Fibroblast of gingiva (primary cell): ENCODE measurements around the gene WWOX.

ENCODE experiments used
- DNase-seq: peaks from one replicate; pipeline ENCODE4 v3.0.0-alpha.2; 2011; ENCODE audit warnings: low read depth

Gene WWOX

DNA sequence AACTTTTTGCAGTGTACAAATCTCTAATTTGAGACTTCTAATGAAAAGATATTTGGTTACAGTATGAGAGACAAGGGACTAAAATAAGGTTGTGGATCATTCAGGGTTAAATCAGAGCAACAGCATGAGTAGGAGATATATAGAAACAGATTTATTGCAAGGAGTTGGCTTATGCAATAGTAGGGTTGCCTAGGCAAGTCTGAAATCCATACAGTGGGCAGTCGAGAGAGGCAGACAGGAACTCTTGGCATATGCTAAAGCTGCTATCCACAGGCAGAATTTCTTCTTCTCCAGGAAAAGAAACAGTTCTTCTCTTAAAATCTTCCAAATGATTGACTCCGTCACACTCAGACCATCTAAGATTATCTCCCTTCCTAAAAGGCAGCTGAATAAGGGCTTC, 1000.3 kb downstream of the WWOX start:
- no peak for DNase-seq

DNA sequence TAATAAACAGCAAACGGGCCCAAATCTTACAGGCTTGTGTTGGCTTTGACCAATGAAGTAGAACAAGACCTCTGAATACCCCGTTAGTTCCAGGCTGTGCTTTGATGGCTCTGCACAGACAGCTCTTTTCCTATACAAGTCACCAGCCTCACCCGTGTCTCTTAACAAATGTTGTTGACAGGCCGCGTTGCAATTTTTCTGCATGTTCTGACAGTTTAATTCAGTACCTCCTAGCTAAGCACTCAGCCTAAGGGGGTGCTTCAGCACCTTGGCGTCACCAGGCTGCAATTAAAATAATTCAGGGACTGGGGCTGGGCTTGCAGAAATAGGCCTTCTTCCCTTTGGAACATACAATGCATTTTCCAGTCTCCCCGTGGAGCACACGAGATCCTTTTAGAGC, 1001.0 kb downstream of the WWOX start:
- DNase-seq: no peak

DNA sequence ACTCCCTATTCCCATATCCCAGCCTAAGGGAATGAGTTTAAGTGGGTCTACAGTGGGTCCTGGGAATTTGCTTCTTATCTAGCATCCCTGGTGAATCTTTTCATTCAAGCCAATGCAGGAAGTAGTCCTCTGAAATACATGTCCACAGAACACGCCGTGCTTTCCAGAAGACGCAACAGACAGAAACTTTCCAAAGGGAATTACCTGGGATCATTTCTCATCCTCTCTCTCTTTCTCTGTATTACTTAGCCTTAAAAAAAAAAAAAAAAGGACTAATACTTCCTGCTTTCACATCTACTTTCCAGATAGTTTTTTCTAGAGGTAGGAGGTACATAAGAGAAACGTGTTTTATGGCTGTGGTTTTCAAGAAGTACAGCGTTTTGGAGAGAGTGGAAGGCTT, 1002.0 kb downstream of the WWOX start:
- no peak for DNase-seq

DNA sequence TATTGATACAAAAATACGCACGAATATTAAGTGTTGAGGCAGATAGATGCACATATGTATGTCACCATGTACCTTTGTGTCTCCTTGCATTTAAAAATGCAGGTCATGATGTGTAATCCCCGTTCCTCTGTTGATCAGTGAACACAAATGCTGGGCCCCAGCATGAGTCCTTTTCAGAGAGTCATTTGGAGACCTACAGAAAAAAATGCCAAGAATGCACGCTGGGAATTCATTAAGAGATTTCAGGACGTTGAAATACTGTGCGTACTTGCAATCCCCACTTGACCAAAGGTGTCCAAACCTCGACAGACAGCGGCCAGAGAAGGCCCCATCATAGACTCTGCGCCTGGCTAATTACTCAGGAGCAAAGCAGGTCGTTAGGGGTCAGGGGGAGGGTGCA, 1005.1 kb downstream of the WWOX start:
- no peak for DNase-seq

DNA sequence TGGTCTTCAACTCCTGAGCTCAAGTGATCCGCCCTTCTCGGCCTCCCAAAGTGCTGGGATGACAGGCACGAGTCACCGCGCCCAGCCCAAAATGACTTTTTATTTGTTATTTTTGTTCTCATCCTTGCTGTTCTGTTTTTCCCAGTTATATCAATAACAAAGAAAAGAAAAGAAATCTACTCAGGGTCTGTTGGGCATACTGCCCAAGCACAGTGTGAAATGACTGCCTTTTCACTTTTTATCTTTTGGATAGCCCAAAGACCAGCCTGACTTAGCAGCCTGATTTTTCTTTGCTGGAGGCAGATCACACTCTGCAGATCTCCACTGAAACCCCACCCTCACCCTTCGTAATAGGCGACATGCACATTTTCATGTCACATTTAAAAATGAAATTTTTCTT, 1007.8 kb downstream of the WWOX start:
- no peak for DNase-seq

DNA sequence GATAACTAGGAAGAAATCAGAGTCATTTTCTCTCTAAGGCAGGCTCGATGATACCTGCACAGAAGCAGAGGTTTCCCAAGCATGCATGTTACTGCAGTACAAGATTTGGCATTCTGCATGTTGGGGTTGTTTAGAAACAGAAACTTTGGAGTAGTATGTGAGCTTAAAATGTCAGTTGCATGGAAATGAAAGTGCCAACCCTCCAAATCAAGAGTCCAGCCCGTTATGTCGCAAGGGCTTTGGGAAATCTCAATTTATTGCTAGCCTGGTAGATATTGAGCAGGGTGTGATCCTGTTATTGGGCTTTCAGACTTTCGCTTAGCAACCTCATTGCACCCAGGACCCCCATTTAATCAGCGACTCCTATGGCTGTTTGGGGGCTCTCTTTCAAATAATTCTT, 1010.3 kb downstream of the WWOX start:
- no peak for DNase-seq

DNA sequence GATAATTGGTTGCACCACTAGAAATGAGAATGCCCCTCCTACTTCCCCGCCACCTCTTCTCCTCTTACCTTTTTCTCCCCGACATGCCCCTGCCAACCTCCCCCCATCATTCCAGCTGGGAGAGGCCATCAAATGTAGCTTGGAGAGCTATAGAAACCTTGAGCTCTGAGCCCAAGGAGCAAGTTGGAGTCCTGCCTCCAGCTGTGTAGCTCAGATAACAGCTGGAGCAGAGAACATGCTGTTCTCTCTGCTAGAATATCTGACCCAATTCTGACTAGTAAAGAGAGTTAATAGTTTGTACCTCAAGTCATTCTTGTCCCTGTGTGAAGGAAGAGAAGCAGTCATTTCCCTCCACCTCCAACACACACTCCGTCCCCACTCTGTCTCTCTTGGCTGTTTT, 1010.8 kb downstream of the WWOX start:
- no peak for DNase-seq

DNA sequence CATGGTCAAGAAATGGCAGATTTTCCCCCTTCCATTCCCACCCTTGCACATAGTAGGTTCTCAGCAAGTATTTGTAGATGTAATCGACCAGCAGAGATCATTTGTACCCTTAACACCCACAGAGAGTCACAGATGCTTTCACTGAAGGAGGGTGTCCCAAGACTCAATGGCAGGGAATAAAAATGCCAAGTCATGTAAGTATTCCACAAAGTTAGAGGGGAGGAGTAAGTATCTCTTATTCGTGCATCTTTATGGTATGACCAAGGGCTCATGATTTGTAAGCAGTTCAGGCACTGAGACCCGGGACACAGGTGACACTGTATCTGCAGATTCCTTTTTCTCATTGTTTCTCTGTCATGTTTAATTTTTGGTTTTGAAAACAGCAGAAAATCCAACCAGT, 1011.5 kb downstream of the WWOX start:
- DNase-seq: no peak

DNA sequence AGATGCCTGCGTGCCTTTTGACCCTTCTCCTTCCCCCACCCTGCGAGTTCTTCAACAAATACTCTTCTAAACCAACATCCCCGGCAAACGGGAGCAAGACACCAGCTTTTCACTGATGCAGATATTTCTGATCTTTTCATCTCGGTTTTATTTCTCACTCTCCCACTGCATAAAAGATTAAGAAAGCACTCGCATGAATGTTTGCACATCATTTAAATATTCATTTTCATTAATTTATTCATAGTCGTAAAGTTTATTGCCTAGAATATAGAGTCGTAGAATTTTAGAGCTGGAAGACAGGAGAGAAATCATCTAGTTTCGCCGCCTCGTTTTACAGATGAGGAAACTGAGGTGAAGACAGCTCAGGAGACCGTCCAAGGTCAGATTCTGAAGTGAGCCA, 1013.0 kb downstream of the WWOX start:
- no peak for DNase-seq

DNA sequence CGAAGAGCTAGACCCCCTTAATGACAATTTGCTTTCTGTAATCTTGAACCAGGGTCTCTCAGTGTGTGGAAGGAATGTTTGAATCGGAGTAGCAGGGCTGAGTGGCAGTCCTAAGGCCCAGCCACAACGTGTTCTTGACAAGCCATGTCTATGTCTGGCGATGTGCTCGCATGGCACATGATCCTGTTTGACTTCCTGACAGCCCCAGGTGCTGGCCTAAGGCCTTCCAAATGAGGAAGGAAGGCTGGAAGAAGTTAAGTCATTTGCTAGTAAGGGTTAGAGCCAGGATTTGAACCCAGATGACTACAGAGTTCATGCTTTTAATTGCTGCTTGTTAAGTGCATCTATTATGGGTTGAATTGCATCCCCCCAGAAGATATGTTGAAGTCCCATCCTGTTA, 1014.4 kb downstream of the WWOX start:
- no peak for DNase-seq

DNA sequence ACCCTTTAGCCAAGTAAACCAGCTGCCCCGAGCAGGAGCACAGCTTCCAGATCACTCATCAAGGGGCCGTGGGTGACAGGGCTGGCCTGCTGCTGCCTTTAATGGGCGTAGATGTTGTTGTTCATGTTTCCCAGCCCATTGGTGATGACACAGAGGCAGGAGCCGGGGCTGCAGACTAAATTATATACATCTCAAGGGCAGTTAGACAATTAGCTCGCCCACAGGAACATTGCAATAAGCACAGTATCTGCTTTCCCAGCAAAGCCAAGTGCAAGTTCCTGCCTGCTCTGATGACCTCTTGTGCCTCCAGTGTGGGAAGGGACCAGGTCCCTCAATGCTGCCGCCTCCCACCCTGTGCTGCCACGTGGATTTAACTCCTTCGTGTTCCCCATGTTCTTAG, 1015.3 kb downstream of the WWOX start:
- no peak for DNase-seq

DNA sequence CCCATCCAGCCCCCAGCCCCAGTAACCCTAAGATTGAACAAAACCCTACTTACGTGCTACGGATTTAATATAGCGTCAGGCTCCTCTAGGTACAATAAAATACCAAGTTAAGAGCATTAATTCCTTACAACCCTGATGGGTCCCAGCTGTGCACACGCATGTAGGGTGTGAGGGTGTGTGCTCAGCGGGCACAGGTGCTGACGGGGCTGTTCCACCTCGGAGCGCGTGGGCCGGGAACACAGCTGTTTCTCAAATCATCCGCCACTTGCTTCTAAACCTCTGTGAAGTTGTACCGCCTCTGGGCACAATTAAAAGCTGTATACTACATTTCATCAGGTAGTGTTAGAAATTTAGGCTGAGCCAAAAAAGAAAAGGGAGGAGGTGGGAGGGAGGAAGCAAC, 1022.5 kb downstream of the WWOX start:
- no peak for DNase-seq

DNA sequence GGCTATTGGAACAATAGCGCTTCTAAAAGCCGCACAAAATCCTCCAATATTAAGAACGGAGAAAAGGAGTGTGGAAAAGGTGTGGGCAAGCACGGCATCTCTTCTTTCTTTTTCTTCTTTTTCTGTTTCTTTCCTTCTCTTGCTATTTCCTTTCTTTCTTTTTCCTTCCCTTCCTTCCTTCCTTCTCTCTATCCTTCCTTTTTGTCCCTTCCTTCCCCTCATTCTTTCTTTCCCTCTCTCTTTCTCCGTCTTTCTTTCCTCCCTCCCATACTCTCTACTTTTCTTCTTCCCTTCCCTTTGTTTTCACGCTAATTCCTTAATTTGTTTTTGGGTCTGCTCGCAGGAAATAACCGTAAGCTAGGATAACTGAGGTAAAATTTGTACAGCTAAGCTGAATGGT, 1022.9 kb downstream of the WWOX start:
- DNase-seq: no peak

DNA sequence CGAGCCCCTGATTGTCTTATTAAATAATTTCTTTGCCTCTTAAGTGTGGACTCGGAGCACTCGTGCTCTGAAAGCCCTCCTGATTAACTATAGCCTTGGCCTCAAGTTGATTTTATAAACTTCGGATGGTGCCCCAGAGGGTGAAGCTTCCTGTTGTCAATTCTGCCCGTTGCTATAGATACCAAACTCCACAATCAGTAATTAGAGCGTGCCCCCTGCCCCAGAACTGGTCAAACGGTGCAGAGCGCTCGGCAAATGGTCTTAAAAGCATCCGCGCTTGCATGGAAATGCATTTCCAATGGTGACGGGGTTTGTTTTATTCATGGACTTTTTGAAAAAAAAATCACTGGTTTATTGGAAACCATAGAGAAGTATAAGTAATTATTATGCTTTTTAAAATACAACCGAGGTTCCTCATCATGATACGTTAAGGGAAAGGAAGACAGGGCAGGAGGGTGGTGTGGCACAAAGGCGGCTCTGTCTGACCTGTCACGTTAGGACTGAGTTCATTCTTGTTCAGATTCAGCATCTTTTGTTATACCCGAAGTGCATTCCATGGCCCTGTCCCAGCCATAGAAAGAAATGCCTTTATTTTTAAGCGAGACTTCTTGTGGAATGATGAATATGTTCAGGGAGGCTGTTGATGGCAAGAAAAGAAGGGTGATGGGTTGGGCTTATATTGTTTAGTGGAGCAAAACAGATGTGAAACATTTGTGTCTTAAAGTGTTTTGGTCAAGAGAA, 1024.7 kb downstream of the WWOX start:
- no peak for DNase-seq

DNA sequence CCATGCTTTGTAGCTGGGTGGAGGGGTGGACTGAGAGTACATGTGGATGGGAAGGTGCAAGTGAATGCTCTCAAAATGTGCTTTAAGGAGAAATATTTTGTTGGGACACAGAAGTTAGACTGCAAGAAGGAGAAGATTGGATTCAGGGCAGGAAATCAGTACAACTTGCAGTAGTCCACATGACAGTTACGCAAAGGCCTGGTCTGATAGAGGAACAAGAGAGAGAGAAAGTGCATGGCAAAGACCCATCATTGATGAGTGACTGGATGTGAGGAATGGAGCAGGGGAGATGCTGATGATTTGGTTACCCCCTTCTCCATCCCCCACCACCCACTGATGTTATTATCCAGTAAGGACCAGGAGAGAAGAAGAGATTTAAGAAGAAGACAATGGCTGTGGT, 1028.3 kb downstream of the WWOX start:
- no peak for DNase-seq

DNA sequence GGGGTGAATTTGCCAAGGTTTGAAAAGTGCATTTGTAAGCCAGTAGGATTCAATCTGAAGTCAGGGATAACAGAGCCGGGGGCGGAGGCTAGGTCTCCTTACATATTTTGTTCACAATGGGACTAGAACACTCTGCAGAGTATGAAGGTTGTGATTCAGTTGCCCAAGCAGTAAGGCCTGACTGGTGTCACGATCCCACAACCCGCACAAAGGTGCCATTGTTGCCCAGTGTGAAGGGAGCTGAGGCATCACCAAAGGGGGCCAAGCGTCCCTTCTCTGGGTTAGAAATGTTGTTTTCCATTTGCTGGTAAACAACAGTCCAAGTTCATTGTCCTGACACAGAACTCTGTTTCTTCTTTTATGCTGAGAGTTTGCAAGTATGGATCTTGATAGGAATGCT, 1029.3 kb downstream of the WWOX start:
- no peak for DNase-seq

DNA sequence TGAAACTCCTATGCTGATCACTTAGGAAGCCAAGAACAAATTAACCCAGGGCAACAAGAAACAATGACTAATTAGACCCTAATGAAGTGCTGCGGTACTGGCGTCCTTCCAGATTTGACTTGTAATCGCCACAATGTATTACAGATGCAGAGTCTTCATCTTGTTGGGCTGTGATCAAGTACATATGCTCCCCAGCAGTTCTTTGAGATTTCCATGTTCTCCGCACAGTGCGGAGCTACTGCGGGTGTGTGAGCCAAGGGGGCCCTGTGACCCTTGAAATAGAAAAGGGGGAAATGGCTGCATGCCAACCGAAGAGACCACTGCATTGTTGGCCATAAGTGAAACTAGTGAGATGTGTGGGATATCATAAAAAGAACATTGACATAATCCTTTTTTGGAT, 1031.2 kb downstream of the WWOX start:
- no peak for DNase-seq

DNA sequence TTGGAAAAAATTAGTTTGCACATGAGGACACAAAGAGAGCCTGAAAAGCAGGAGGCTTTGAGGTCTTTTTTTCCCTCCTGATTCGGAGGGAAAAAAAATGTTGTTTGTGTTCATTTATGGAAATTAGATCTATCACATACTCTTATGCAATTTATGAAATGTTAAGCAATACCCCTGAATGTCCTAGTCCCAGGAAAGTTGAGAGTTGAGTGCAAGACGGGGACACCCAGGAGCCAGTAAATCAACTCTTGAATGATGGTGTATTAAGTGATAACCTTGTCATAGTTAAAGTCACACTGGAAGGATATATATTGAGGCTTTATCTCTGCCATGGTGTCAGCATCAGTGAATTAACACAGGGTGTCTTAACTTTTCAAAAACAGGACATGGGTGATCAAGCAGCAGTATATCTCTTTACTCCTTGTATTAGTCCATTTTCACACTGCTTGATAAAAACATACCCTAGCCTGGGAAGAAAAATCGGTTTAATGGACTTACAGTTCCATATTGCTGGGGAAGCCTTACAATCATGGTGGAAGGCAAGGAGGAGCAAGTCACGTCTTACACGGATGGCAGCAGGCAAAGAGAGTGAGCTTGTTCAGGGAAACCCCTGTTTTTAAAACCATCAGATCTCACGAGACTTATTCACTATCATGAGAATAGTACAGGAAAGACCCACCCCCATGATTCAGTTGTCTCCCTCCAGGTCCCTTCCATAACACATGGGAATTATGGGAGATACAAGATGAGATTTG, 1032.0 kb downstream of the WWOX start:
- DNase-seq: no peak

DNA sequence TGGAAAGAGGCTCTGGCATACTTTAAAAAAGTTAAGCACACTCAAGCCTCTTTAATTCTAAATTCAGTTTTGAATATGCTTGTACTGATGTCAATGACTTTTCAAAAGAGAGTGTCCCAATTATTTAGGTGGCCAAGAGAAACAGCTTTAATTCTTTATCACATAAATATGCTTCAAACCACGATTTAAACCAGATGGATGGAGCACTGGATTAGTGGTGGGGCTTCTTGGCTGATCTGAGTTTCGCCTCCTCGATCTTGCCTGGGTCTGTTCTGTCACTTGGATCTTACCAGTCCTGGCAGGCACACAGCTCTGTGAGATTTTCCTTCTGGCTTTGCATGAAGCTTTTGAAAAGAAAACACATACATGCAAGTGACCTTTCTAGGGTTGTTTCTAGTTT, 1033.2 kb downstream of the WWOX start:
- DNase-seq: no peak

DNA sequence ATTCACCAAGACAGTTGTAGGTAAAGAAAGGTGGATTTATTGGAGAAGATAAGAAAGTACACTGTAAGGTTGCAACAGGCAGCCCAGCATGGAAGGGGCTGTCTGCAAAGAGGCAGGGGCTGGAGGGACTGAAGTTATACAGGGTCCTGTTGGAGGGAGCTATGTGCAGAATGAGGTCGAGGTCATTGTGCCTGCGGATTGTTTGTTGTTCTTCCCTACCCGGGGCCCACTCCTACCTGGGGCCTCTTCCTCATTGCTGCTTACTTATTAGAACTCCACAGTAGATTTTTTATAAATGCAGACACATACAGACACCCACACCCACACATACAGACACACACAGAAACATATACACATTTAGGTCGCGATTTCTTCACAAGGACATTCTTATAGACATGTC, 1034.8 kb downstream of the WWOX start:
- no peak for DNase-seq

DNA sequence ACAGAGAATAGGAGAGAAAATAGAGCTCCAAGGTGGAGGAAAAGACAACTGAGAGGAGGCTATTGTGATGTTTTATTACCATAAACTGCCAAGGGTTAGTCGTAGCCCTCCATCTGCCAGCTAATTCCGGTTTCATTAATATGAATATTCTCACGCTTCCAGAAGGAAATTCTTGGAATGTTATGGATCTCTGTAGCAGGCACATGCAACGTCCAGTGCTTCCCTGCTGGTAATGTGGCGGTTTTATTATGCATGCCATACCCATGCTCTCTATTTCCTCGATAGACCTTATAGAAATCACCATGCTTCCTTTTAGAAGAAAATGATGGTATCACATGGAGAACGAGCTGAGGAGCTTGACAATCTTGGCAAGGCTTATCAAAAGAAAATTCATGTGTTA, 1037.5 kb downstream of the WWOX start:
- no peak for DNase-seq

DNA sequence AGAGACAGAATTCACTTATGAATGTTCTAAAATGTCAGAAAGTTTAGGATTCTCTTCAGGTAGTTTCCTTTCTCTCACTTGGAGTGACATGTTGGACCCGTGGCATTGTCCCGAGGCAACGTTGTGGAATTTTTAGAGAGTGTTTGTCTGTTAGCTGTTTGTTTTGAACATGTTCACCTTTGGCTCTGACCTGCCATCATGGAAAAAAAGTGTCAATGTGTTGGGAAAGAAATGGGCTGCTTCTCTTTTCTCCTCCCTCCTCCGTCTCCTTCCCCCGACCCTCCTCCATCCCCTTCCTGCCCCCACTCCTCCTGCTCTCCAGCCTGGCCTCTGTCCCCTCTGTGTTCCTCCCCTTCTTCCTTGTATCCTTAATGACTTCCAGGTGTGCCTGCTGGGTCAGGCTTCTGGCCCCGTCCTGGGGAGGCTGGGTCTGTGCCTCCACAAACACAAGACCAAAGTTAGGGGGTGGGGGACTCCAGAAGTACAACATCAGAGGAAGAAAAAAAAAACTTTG, 1038.0 kb downstream of the WWOX start:
- no peak for DNase-seq

DNA sequence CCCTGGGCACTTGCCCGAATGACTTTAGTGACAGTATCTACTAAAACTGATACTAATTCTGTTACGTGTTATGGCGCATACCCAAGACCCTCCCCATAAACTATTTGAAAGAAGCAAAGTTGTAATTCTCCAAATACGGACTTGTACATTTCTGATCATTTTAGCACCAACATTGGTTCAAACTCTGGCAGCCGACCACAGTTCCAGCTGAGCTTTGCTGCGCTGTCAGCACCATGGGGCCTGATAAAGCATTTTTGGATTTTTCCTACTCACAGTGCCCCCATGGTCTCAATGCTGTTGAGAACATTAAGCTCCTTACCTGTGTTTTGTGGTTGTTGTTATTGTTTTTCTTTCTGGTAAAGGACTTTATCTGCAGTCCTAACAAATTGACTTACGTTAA, 1040.3 kb downstream of the WWOX start:
- no peak for DNase-seq

DNA sequence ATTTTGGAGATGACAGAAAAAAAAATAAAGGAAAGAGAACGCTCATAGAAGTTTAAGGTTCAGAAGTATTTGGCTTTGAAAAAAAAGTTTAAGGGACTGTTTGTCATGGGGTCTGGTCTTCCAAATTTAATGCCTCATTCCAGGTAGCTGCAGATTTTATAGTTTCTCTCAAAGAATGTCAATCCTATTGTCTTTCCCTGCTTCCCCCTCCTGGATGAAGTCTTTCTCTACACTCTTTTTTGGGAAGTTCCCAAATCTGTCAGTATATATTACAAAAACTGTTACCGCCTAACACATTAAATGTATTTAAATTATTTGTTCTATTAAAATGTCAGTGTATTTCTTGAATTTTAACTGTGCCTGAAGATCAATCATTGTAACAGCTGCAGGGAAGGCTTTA, 1043.6 kb downstream of the WWOX start:
- no peak for DNase-seq
